Ishikawa (cell line): Measurements from ENCODE around the gene MRPS12.

Experiments
- CEBPB ChIP-seq: IDR thresholded peaks from 2 replicates; pipeline ENCODE4 v1.6.1; 2012
- EP300 ChIP-seq: IDR thresholded peaks from 2 replicates; pipeline ENCODE4 v1.6.1; 2012; ENCODE audit warnings: borderline replicate concordance
- FOXM1 ChIP-seq: IDR thresholded peaks from 2 replicates; pipeline ENCODE4 v1.6.1; 2012; ENCODE audit warnings: low read depth, borderline replicate concordance
- TAF1 ChIP-seq: IDR thresholded peaks from 2 replicates; pipeline ENCODE4 v1.6.1; 2012; ENCODE audit warnings: low read depth, mild to moderate bottlenecking
- TCF12 ChIP-seq: IDR thresholded peaks from 2 replicates; pipeline ENCODE4 v1.6.1; 2012; ENCODE audit warnings: low read depth
- TEAD4 ChIP-seq: IDR thresholded peaks from 2 replicates; pipeline ENCODE4 v1.6.1; 2012
- YY1 ChIP-seq: IDR thresholded peaks from 2 replicates; pipeline ENCODE4 v1.6.1; 2012; ENCODE audit warnings: low read depth
- TF ChIP-seq, protein P1 (sequence below): IDR thresholded peaks from 2 replicates; pipeline ENCODE4 v1.6.1; 2012; ENCODE audit warnings: low read depth, mild to moderate bottlenecking
- TF ChIP-seq, protein P2 (sequence below): IDR thresholded peaks from 2 replicates; pipeline ENCODE4 v1.6.1; 2012

- TF ChIP-seq FOXM1, result no peak
- TF ChIP-seq, protein P1, sequence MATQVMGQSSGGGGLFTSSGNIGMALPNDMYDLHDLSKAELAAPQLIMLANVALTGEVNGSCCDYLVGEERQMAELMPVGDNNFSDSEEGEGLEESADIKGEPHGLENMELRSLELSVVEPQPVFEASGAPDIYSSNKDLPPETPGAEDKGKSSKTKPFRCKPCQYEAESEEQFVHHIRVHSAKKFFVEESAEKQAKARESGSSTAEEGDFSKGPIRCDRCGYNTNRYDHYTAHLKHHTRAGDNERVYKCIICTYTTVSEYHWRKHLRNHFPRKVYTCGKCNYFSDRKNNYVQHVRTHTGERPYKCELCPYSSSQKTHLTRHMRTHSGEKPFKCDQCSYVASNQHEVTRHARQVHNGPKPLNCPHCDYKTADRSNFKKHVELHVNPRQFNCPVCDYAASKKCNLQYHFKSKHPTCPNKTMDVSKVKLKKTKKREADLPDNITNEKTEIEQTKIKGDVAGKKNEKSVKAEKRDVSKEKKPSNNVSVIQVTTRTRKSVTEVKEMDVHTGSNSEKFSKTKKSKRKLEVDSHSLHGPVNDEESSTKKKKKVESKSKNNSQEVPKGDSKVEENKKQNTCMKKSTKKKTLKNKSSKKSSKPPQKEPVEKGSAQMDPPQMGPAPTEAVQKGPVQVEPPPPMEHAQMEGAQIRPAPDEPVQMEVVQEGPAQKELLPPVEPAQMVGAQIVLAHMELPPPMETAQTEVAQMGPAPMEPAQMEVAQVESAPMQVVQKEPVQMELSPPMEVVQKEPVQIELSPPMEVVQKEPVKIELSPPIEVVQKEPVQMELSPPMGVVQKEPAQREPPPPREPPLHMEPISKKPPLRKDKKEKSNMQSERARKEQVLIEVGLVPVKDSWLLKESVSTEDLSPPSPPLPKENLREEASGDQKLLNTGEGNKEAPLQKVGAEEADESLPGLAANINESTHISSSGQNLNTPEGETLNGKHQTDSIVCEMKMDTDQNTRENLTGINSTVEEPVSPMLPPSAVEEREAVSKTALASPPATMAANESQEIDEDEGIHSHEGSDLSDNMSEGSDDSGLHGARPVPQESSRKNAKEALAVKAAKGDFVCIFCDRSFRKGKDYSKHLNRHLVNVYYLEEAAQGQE, result no peak
- no peak for TF ChIP-seq EP300
- TF ChIP-seq, protein P2, sequence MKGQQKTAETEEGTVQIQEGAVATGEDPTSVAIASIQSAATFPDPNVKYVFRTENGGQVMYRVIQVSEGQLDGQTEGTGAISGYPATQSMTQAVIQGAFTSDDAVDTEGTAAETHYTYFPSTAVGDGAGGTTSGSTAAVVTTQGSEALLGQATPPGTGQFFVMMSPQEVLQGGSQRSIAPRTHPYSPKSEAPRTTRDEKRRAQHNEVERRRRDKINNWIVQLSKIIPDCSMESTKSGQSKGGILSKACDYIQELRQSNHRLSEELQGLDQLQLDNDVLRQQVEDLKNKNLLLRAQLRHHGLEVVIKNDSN, result no peak
- no peak for TF ChIP-seq CEBPB
- no peak for TF ChIP-seq TEAD4
- no peak for TF ChIP-seq TAF1
- no peak for TF ChIP-seq TCF12
- TF ChIP-seq YY1, result no peak
These were observed 713 bp downstream of the MRPS12 start for GRCh38 chr19:38931521-38931793.
